ENCODE results near the gene RINT1. TPM values are rescaled to one million over a fixed set of nuclear protein-coding genes. Genes with fewer than 3 reads are reported as not detected.

The RINT1 gene
- total RNA-seq, 3 donors from 2014 or later (not counting 1 experiment from before 2014, with no cell fraction given): 35.1 to 37.3 (median 37.0) TPM

DNA sequence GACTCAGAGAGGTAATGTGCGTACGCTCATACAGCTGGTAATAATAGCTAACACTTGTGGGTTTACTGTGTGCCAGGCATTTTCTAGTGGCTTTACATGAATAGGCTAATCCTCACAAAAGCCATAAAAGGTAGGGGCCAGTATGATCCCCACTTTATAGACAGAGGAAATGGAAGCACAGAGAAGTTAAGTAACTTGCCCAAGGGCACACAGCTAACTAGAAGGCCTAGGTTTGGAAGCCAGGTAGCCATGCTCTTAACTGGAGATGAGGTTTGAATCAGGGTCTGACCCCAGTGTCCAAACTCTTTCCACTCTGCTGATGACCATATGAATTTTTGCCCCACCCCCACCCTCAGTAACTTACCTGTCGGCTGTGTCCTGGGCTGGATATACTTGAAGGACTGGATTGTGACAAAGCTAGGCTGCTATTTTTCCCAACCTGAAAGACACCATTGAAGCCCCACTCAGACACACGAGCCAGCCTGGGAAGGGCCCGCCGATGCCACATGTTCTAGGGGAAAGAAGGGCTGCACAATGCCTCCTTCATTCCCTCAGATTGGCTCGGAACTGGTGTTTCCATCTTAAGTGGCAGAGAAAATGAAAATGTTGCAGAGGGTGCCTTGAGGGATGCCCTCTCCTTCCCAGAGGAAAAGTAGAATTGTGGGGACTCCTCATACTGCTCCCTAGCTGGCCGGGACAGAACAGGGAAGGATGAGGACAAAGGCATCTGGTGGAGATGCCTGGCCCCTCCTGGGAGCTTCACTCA is 78.3 kb downstream of the RINT1 start:
- peaks cover 12% of the 10 kb centered on the region for H3K36me3 Mint-ChIP-seq
- no peak overlapping the region for H3K4me3 Mint-ChIP-seq
- Histone ChIP-seq H3K27ac (ENCODE audit: low read length) (no peak overlapping the region), H3K4me3 (ENCODE audit: low read length) (no peak overlapping the region), H3K9me3 (ENCODE audit: control insufficient read depth, insufficient read depth, low read length) (no peaks in the 10 kb centered on the region), H3K36me3 (ENCODE audit: control insufficient read depth, insufficient read depth, low read length) (peaks cover 13% of the 10 kb centered on the region), H3K4me1 (ENCODE audit: control insufficient read depth, insufficient read depth, low read length) (no peaks in the 10 kb centered on the region), H3K27me3 (ENCODE audit: control insufficient read depth, insufficient read depth, low read length) (no peaks in the 10 kb centered on the region)
- no peak overlapping the region for H3K27ac Mint-ChIP-seq
- no peaks in the 10 kb centered on the region for H3K27me3 Mint-ChIP-seq (ENCODE audit: low read depth in 2 of 2)
- intact Hi-C loops (cut with micrococcal nuclease): no loop called here
- no peak for DNase-seq
- no peaks in the 10 kb centered on the region for H3K4me1 Mint-ChIP-seq
- ATAC-seq: no peak
- 96% methylated on average over 8 of the region's 8 CpGs for WGBS (ENCODE audit: insufficient coverage)
- TF ChIP-seq, protein P1, sequence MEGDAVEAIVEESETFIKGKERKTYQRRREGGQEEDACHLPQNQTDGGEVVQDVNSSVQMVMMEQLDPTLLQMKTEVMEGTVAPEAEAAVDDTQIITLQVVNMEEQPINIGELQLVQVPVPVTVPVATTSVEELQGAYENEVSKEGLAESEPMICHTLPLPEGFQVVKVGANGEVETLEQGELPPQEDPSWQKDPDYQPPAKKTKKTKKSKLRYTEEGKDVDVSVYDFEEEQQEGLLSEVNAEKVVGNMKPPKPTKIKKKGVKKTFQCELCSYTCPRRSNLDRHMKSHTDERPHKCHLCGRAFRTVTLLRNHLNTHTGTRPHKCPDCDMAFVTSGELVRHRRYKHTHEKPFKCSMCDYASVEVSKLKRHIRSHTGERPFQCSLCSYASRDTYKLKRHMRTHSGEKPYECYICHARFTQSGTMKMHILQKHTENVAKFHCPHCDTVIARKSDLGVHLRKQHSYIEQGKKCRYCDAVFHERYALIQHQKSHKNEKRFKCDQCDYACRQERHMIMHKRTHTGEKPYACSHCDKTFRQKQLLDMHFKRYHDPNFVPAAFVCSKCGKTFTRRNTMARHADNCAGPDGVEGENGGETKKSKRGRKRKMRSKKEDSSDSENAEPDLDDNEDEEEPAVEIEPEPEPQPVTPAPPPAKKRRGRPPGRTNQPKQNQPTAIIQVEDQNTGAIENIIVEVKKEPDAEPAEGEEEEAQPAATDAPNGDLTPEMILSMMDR (IDR thresholded peaks at IDR 0.05): no peak
- H3K9me3 Mint-ChIP-seq: no peaks in the 10 kb centered on the region

DNA sequence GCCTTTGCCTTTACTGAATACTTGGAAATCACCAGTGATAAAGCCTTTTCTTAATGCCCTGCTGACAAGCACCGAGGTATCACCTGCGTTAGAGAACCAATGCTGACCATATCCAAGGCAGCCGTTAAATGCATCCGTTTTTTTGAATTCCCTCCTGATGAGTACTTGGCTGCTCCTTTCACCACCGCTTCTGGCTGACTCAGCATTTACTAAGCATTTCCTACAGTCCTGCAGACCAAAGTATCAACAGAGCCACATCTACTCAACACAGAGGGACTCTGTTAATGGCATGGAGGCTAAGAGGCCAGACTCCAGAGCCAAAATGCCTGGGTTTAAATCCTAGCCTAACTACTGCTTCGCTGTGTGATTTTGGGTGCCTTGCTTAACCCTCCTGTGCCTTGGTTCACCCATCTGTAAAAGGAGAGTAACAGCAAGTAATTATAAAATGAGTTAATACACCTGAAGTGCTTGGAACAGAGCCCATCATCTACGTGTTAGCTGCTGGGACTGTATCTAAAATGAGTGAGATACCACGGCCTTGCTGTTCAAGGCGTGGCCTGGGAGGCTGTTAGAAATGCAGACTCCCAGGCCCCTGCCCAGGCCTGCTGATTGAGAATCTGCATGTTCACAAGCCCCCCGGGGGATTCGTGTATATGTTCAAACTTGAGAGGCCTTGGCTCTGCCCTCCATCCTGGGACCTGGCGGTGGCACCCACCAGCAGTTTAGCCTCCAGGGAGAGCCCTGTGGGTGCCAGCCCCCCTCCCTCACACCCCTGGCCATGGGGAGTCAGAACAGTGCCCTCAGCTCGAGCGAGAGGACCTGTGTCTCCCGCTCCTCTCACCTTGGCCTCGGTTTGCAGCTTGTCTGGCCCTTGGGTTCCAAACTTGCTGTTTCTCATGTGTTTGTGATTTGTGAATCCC is 80.1 kb downstream of the RINT1 start:
- DNase-seq (no peak), ATAC-seq (no peak)
- H3K27ac Mint-ChIP-seq: no peak overlapping the region
- no peaks in the 10 kb centered on the region for H3K4me1 ChIP-seq (ENCODE audit: control insufficient read depth, insufficient read depth, low read length)
- H3K4me3 Mint-ChIP-seq: no peak overlapping the region
- H3K36me3 ChIP-seq (ENCODE audit: control insufficient read depth, insufficient read depth, low read length): peaks cover 11% of the 10 kb centered on the region
- TF ChIP-seq, protein P1 (IDR thresholded peaks at IDR 0.05): no peak
- no peaks in the 10 kb centered on the region for H3K9me3 ChIP-seq (ENCODE audit: control insufficient read depth, insufficient read depth, low read length)
- no peak overlapping the region for H3K4me3 ChIP-seq (ENCODE audit: low read length)
- H3K9me3 Mint-ChIP-seq: no peaks in the 10 kb centered on the region
- H3K36me3 Mint-ChIP-seq: peaks cover 12% of the 10 kb centered on the region
- intact Hi-C loops (cut with micrococcal nuclease): no loop called here
- 94% methylated on average over 16 of the region's 16 CpGs for WGBS (ENCODE audit: insufficient coverage)
- no peaks in the 10 kb centered on the region for H3K27me3 ChIP-seq (ENCODE audit: control insufficient read depth, insufficient read depth, low read length)
- no peak overlapping the region for H3K27ac ChIP-seq (ENCODE audit: low read length)
- H3K4me1 Mint-ChIP-seq: no peaks in the 10 kb centered on the region
- H3K27me3 Mint-ChIP-seq (ENCODE audit: low read depth in 2 of 2): no peaks in the 10 kb centered on the region

DNA sequence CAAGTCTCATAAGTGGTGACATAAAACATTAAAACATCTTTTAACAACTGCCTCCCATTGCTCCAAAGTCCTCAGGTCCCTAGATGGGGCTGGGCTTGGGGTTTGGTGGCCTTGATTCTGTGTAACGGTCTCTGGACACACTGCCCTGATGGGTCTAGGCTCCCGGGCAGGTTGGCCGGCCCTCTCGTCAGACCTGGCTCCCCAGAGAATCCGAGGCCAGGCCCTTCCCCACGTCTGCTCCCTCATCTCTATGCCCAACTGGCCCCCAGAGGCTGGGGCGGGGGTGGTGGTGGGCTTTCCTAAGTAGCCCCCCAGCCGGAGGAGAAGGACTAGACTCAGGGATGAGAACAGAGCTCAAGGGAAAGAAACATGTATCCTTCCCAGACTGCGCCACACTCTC is 80.8 kb downstream of the RINT1 start:
- H3K4me1 ChIP-seq (ENCODE audit: control insufficient read depth, insufficient read depth, low read length): no peaks in the 10 kb centered on the region
- DNase-seq: no peak
- intact Hi-C loops (cut with micrococcal nuclease): no loop called here
- H3K9me3 ChIP-seq (ENCODE audit: control insufficient read depth, insufficient read depth, low read length): no peaks in the 10 kb centered on the region
- H3K4me3 ChIP-seq (ENCODE audit: low read length): no peak overlapping the region
- no peak for ATAC-seq
- H3K36me3 ChIP-seq (ENCODE audit: control insufficient read depth, insufficient read depth, low read length): peaks cover 11% of the 10 kb centered on the region
- no peaks in the 10 kb centered on the region for H3K27me3 ChIP-seq (ENCODE audit: control insufficient read depth, insufficient read depth, low read length)
- peaks cover 12% of the 10 kb centered on the region for H3K36me3 Mint-ChIP-seq
- no peaks in the 10 kb centered on the region for H3K4me1 Mint-ChIP-seq
- H3K27ac ChIP-seq (ENCODE audit: low read length): no peak overlapping the region
- H3K27ac Mint-ChIP-seq: no peak overlapping the region
- H3K27me3 Mint-ChIP-seq (ENCODE audit: low read depth in 2 of 2): no peaks in the 10 kb centered on the region
- H3K4me3 Mint-ChIP-seq: no peak overlapping the region
- no peaks in the 10 kb centered on the region for H3K9me3 Mint-ChIP-seq
- TF ChIP-seq, protein P1 (IDR thresholded peaks at IDR 0.05): no peak
- 91% methylated on average over 8 of the region's 9 CpGs for WGBS (ENCODE audit: insufficient coverage)
